Raji (cell line): ENCODE data around the gene ABHD1.

Source experiments
- POLR2A ChIP-seq: IDR thresholded peaks from 2 replicates; pipeline ENCODE4 v1.6.1; 2011; ENCODE audit warnings: low read depth, low read length, control low read depth; ENCODE audit not compliant: insufficient read depth

The ABHD1 gene

GRCh38 chr2:27123302-27124150 lies at the start of gene ABHD1:
TSS of gene ABHD1 (plus strand) at chr2:27123815. CDS start at chr2:27123949, 134 bp downstream.
- TF ChIP-seq POLR2A = no peak

GRCh38 chr2:27074738-27075565 lies 48.7 kb upstream of the ABHD1 start:
- TF ChIP-seq POLR2A = no peak

GRCh38 chr2:27076323-27076722 lies 47.3 kb upstream of the ABHD1 start:
- TF ChIP-seq POLR2A = no peak

GRCh38 chr2:27077231-27077630 lies 46.4 kb upstream of the ABHD1 start:
- no peak for TF ChIP-seq POLR2A

GRCh38 chr2:27078267-27079194 lies 45.1 kb upstream of the ABHD1 start, which contains the start of gene EMILIN1:
TSS of gene EMILIN1 (plus strand) at chr2:27078615. CDS start at chr2:27079066, 451 bp downstream.
- no peak for TF ChIP-seq POLR2A

- TF ChIP-seq POLR2A = no peak
Measured at GRCh38 chr2:27079233-27080139, 44.1 kb upstream of the ABHD1 start.

- TF ChIP-seq POLR2A = no peak
Measured at GRCh38 chr2:27080140-27080469, 43.5 kb upstream of the ABHD1 start.

GRCh38 chr2:27080603-27080936 lies 43.0 kb upstream of the ABHD1 start:
- no peak for TF ChIP-seq POLR2A

- no peak for TF ChIP-seq POLR2A
Measured at GRCh38 chr2:27081984-27082772, 41.4 kb upstream of the ABHD1 start.

GRCh38 chr2:27082773-27083409 lies 40.7 kb upstream of the ABHD1 start:
- TF ChIP-seq POLR2A = no peak

- no peak for TF ChIP-seq POLR2A
Measured at GRCh38 chr2:27083410-27084296, 40.0 kb upstream of the ABHD1 start.
